Measurements from ENCODE around the gene ZNF778. TPM values are rescaled to one million over a fixed set of nuclear protein-coding genes. Genes with fewer than 3 reads are reported as not detected.

Gene ZNF778
- total RNA-seq, 1 donor from 2014 or later, result 10.3 TPM

DNA sequence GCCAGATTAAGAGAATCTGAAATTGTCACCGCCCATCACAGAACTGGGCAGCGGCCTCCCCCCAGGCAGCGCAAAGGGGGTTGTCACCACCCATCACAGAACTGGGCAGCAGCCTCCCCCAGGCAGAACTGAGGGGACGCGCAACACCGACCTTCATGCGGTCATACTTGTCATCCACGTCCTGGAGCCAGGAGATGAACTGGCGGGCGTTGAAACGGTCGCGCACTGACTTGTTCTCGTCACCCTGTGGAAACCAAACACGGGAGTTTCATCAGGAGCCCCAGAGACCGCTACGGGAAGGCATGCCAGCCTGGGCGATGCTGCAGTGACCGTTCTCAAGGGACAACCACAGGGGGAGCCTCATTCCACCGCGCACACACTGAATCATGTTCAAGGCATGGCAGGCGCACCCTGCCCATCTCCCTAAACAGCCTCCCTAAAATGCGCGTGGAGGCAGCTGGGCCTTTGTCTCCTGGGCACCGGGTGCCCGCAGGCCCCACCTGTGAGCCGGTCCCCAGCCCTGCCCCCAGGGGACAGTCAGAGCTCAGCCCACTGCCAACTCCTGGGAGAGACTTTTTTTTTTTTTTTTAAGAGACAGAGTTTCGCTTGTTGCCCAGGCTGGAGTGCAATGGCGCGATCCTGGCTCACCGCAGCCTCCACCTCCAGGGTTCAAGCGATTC is 53.3 kb downstream of the ZNF778 start:
- DNase-seq (ENCODE audit: low read depth) (no peak), FAIRE-seq (no peak)
- no peaks in the 10 kb centered on the region for H3K27me3 ChIP-seq (ENCODE audit: control insufficient read depth, insufficient read depth, low read length)
- H3K4me3 ChIP-seq (ENCODE audit: low read depth, low read length), result no peak overlapping the region
- peaks cover 43% of the 10 kb centered on the region for H3K36me3 ChIP-seq (ENCODE audit: control insufficient read depth, insufficient read depth, low read length)
- TF ChIP-seq, protein P1, sequence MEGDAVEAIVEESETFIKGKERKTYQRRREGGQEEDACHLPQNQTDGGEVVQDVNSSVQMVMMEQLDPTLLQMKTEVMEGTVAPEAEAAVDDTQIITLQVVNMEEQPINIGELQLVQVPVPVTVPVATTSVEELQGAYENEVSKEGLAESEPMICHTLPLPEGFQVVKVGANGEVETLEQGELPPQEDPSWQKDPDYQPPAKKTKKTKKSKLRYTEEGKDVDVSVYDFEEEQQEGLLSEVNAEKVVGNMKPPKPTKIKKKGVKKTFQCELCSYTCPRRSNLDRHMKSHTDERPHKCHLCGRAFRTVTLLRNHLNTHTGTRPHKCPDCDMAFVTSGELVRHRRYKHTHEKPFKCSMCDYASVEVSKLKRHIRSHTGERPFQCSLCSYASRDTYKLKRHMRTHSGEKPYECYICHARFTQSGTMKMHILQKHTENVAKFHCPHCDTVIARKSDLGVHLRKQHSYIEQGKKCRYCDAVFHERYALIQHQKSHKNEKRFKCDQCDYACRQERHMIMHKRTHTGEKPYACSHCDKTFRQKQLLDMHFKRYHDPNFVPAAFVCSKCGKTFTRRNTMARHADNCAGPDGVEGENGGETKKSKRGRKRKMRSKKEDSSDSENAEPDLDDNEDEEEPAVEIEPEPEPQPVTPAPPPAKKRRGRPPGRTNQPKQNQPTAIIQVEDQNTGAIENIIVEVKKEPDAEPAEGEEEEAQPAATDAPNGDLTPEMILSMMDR (IDR thresholded peaks at IDR 0.05; ENCODE audit: insufficient read depth, low read length, severe bottlenecking), result no peak

DNA sequence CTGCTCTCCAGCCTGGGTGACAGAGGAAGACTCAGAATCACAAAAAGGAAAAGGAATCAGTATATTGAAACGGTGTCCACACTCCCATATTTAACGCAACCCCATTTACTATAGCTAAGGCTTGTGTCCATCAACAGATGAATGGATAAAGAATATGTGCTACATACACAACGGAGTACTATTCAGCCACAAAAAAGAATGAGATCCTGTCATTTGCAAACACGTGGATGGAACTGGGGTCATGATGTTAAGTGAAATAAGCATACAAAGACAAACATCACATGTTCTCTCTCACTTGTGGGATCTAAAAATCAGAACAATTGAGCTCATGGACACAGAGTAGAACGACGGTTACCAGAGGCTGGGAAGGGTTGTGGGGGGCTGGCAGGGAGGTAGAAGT is 55.1 kb downstream of the ZNF778 start:
- Histone ChIP-seq H3K36me3 (ENCODE audit: control insufficient read depth, insufficient read depth, low read length) (peaks cover 49% of the 10 kb centered on the region), H3K27me3 (ENCODE audit: control insufficient read depth, insufficient read depth, low read length) (no peaks in the 10 kb centered on the region), H3K4me3 (ENCODE audit: low read depth, low read length) (no peak overlapping the region)
- TF ChIP-seq, protein P1 (IDR thresholded peaks at IDR 0.05; ENCODE audit: insufficient read depth, low read length, severe bottlenecking), result no peak
- no peak for FAIRE-seq
- no peak for DNase-seq (ENCODE audit: low read depth)

DNA sequence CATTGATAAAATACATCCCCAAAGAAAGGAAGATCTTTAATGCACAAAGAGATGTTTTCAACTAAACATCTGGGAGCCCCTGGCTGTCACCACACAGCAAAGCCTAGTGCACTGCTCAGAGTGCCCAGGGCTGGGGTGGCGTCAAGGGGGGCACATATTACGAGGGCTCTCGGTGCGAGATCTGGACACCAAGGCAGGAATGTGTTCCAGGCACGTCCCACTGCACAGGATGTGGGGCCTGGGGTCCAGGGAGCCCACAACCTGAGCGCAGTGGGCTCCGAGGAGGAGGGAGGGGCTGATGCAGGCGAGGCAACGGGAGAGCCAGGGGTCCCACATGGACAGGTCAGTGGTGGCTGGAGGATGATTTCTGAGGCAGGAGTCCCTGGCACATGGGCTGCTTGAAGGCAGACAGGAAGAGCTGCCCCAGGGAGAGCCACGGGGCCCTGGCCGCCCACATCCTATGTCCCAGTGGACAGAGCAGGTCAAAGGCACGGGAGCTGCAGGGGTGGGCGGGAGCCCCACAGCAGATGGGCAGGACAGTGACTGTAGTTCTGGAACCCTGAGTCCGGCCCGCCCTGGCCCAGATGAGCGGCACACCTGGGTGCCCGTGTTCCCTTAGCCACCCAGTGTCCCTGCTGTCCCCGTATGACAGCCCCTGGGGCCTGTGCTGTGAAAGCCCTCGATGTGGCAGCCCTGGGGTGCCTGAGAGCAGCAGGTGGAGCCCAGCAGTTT is 56.4 kb downstream of the ZNF778 start:
- H3K27me3 ChIP-seq (ENCODE audit: control insufficient read depth, insufficient read depth, low read length), result no peaks in the 10 kb centered on the region
- TF ChIP-seq, protein P1 (IDR thresholded peaks at IDR 0.05; ENCODE audit: insufficient read depth, low read length, severe bottlenecking), result no peak
- FAIRE-seq (no peak), DNase-seq (ENCODE audit: low read depth) (no peak)
- no peak overlapping the region for H3K4me3 ChIP-seq (ENCODE audit: low read depth, low read length)
- H3K36me3 ChIP-seq (ENCODE audit: control insufficient read depth, insufficient read depth, low read length), result peaks cover 54% of the 10 kb centered on the region

DNA sequence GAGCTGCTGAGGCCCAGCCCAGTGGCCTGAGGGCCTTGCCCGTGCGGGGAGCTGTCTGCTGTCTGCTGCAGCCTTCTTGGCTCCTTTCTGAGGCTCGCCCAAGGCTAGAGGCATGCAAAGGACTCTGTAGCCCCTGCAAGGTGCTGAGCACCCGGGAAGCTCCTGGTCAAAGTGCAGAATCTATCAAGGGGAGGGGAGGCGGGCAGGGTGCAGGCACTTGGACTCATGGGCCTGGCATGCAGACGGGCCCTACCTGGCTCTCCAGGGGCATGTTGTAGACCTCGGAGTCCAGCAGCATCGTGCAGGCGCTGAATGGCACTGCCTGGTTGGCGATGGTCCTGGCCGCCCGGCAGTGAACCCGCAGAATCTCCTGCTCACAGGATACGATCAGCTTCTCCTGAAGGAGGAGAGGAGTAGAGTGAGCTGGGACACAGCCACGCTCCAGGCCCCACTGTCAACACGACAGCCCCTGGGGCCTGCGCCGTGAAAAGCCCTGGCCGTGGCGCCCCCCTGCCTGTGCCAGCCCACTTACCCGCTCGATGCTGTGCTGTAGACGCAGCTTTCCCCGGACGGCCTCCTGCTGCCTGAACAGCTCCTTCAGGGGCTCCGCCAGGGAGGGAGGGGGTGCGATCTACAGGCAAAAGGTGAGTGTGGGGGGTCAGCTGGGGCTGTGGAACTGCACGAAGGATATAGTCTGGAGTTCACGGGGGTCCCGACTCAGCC is 57.2 kb downstream of the ZNF778 start:
- Histone ChIP-seq H3K4me3 (ENCODE audit: low read depth, low read length) (no peak overlapping the region), H3K27me3 (ENCODE audit: control insufficient read depth, insufficient read depth, low read length) (no peaks in the 10 kb centered on the region), H3K36me3 (ENCODE audit: control insufficient read depth, insufficient read depth, low read length) (peaks cover 54% of the 10 kb centered on the region)
- FAIRE-seq, result no peak
- TF ChIP-seq, protein P1 (IDR thresholded peaks at IDR 0.05; ENCODE audit: insufficient read depth, low read length, severe bottlenecking), result no peak
- DNase-seq (ENCODE audit: low read depth), result no peak

DNA sequence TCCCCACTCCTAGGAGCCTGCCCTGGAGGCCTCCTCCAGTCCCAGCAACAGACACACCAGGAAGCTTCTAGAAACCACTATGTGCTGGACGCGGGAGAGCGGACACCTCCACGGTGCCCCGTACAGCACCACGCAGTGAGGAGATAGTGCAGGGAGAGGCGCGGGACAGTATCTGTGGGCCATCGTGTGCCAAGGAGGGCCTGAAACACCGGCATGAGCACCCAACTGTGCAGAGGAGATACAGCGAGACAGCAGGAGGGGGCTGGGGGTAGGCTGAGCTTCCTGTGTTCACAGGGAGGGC is 57.7 kb downstream of the ZNF778 start:
- DNase-seq (ENCODE audit: low read depth), result no peak
- Histone ChIP-seq H3K27me3 (ENCODE audit: control insufficient read depth, insufficient read depth, low read length) (no peaks in the 10 kb centered on the region), H3K4me3 (ENCODE audit: low read depth, low read length) (no peak overlapping the region), H3K36me3 (ENCODE audit: control insufficient read depth, insufficient read depth, low read length) (peaks cover 48% of the 10 kb centered on the region)
- no peak for FAIRE-seq
- TF ChIP-seq, protein P1 (IDR thresholded peaks at IDR 0.05; ENCODE audit: insufficient read depth, low read length, severe bottlenecking), result no peak

Data from bronchial epithelial cell (primary cell).